ENCODE data around the gene PTPRR. TPM values are rescaled to one million over a fixed set of nuclear protein-coding genes. Genes with fewer than 3 reads are reported as not detected.

Gene PTPRR
- total and polyA plus RNA-seq, 2 donors from 2014 or later = 0.50 to 0.86 TPM

DNA sequence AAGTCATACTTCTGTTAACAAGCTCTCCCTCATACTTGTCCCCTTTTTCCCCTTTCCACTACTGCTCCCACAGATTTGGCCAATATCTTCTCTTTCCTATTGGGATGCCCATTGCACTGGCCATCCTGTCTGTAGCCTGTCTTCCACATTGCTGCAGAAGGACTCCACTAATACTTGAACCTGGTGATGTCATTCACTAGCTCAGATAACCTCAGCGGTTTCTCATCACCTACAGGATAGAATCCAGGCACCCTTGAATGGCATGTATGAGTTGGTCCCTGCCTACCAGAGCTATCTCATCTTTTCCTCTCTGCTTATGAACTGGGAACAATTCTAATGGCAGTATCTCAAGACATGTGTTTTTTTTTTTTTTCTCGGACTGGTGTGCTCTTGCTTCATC is 84.6 kb downstream of the PTPRR start:
- no peaks in the 10 kb centered on the region for H3K4me1 ChIP-seq (ENCODE audit: control insufficient read depth in 2 of 3, insufficient read depth in 2 of 3, low read depth in 1 of 3, low read length in 3 of 3)
- TF ChIP-seq, protein P1, sequence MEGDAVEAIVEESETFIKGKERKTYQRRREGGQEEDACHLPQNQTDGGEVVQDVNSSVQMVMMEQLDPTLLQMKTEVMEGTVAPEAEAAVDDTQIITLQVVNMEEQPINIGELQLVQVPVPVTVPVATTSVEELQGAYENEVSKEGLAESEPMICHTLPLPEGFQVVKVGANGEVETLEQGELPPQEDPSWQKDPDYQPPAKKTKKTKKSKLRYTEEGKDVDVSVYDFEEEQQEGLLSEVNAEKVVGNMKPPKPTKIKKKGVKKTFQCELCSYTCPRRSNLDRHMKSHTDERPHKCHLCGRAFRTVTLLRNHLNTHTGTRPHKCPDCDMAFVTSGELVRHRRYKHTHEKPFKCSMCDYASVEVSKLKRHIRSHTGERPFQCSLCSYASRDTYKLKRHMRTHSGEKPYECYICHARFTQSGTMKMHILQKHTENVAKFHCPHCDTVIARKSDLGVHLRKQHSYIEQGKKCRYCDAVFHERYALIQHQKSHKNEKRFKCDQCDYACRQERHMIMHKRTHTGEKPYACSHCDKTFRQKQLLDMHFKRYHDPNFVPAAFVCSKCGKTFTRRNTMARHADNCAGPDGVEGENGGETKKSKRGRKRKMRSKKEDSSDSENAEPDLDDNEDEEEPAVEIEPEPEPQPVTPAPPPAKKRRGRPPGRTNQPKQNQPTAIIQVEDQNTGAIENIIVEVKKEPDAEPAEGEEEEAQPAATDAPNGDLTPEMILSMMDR (IDR thresholded peaks at IDR 0.05; ENCODE audit: borderline replicate concordance, extremely low read depth, insufficient read depth) = no peak
- H3K27me3 ChIP-seq (ENCODE audit: control insufficient read depth, insufficient read depth, low read length) = no peaks in the 10 kb centered on the region
- no peak overlapping the region for H3K9ac ChIP-seq (ENCODE audit: low read length in 3 of 3)
- intact Hi-C loops (cut with DNase I) = no loop called here
- no peak overlapping the region for H3K4me3 ChIP-seq (ENCODE audit: low read length in 3 of 3)
- H3K27ac ChIP-seq (ENCODE audit: low read depth in 2 of 2, low read length in 2 of 2) = no peak overlapping the region
- no peaks in the 10 kb centered on the region for H3K36me3 ChIP-seq (ENCODE audit: control insufficient read depth in 2 of 3, insufficient read depth in 3 of 3, low read length in 3 of 3)
- DNase-seq (no peak), FAIRE-seq (no peak)
- H3K9me3 ChIP-seq (ENCODE audit: control insufficient read depth in 2 of 3, insufficient read depth in 1 of 3, low read length in 3 of 3) = no peaks in the 10 kb centered on the region

DNA sequence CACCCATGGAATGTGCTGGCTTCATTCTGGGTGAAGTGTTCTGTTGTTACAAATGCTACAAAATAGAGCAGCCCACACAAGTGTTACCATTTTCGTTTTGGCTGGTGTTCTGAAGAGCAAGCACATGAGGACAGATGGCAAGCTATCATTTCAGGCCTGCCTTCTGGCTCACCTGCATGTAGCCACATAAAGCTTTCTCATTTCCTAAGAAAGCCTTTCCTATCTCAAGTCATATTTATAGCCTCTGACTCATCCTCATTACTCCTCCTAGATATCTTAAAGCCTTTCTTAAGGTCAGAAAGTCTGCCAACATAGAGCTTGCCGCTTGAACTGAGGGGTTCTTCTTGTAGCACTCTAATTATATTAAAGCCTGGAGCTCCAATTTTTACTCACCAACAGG is 89.0 kb downstream of the PTPRR start:
- DNase-seq (no peak), FAIRE-seq (no peak)
- no peaks in the 10 kb centered on the region for H3K27me3 ChIP-seq (ENCODE audit: control insufficient read depth, insufficient read depth, low read length)
- H3K4me1 ChIP-seq (ENCODE audit: control insufficient read depth in 2 of 3, insufficient read depth in 2 of 3, low read depth in 1 of 3, low read length in 3 of 3) = no peaks in the 10 kb centered on the region
- TF ChIP-seq, protein P1 (IDR thresholded peaks at IDR 0.05; ENCODE audit: borderline replicate concordance, extremely low read depth, insufficient read depth) = no peak
- no peak overlapping the region for H3K4me3 ChIP-seq (ENCODE audit: low read length in 3 of 3)
- no peak overlapping the region for H3K27ac ChIP-seq (ENCODE audit: low read depth in 2 of 2, low read length in 2 of 2)
- H3K9me3 ChIP-seq (ENCODE audit: control insufficient read depth in 2 of 3, insufficient read depth in 1 of 3, low read length in 3 of 3) = no peaks in the 10 kb centered on the region
- no peaks in the 10 kb centered on the region for H3K36me3 ChIP-seq (ENCODE audit: control insufficient read depth in 2 of 3, insufficient read depth in 3 of 3, low read length in 3 of 3)
- intact Hi-C loops (cut with DNase I) = no loop called here
- no peak overlapping the region for H3K9ac ChIP-seq (ENCODE audit: low read length in 3 of 3)

DNA sequence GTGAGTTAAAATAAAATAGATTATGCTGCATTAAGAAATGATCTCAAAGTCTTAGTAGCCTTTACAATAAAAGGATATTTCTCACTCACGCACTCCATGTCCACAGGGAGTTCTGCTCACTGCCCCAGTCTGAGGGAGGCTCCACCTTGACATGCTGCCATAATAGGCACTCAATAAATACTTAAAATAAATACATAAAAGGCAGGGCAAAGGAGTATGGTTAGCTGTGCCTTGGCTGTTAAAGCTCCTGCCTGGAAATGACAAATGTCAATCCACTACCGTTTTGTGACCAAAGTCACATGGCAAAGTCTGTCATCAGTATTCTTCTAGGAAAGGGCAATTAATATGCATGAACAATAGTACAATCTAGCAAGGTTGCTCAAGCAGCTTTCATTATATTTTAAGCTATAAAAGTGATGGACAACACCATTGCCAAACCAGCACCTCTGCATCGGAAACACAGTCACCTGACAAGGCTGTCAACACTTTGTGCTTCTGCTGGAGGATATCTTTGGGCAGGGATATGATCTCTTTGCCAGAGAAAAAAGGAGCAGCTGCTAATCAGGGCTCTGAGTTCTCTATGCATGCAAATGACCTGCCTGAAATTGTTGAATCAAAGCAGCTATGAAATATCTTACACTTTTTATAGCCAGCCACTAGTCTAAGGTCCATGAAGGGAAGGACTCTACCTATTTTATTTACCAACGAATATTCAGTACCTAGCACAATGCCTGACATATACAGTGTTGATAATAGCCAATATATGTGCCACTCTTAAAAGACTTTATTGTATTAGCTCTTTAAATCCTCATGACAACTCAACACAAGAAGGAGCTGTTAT is 90.1 kb downstream of the PTPRR start:
- Histone ChIP-seq H3K9me3 (ENCODE audit: control insufficient read depth in 2 of 3, insufficient read depth in 1 of 3, low read length in 3 of 3) (no peaks in the 10 kb centered on the region), H3K4me3 (ENCODE audit: low read length in 3 of 3) (no peak overlapping the region), H3K27me3 (ENCODE audit: control insufficient read depth, insufficient read depth, low read length) (no peaks in the 10 kb centered on the region), H3K36me3 (ENCODE audit: control insufficient read depth in 2 of 3, insufficient read depth in 3 of 3, low read length in 3 of 3) (no peaks in the 10 kb centered on the region), H3K9ac (ENCODE audit: low read length in 3 of 3) (no peak overlapping the region), H3K4me1 (ENCODE audit: control insufficient read depth in 2 of 3, insufficient read depth in 2 of 3, low read depth in 1 of 3, low read length in 3 of 3) (no peaks in the 10 kb centered on the region), H3K27ac (ENCODE audit: low read depth in 2 of 2, low read length in 2 of 2) (no peak overlapping the region)
- DNase-seq = no peak
- TF ChIP-seq, protein P1 (IDR thresholded peaks at IDR 0.05; ENCODE audit: borderline replicate concordance, extremely low read depth, insufficient read depth) = no peak
- intact Hi-C loops (cut with DNase I) = no loop called here
- FAIRE-seq = no peak

Measured in kidney (tissue), 14 donors.